Measurements from ENCODE around the gene GABRA4.

The GABRA4 gene

GRCh38 chr4:46956451-46956850, 36.9 kb downstream of the GABRA4 start:
- Mint-ChIP-seq H3K27me3 (ENCODE audit: low read depth, poor library complexity) (peaks cover 7% of the 10 kb centered on the region), H3K36me3 (ENCODE audit: low read depth) (no peaks in the 10 kb centered on the region), H3K9me3 (no peaks in the 10 kb centered on the region), H3K4me3 (no peak overlapping the region), H3K4me1 (no peaks in the 10 kb centered on the region), H3K27ac (no peak overlapping the region)
- no peak for TF ChIP-seq CTCF (IDR thresholded peaks at IDR 0.05)
- DNase-seq: no peak

GRCh38 chr4:46955601-46956000, 37.8 kb downstream of the GABRA4 start:
- H3K36me3 Mint-ChIP-seq (ENCODE audit: low read depth): no peaks in the 10 kb centered on the region
- no peak overlapping the region for H3K4me3 Mint-ChIP-seq
- no peak overlapping the region for H3K27ac Mint-ChIP-seq
- H3K27me3 Mint-ChIP-seq (ENCODE audit: low read depth, poor library complexity): peaks cover 7% of the 10 kb centered on the region
- no peaks in the 10 kb centered on the region for H3K4me1 Mint-ChIP-seq
- no peak for DNase-seq
- no peaks in the 10 kb centered on the region for H3K9me3 Mint-ChIP-seq
- TF ChIP-seq CTCF (IDR thresholded peaks at IDR 0.05): no peak

GRCh38 chr4:46954643-46955042, 38.7 kb downstream of the GABRA4 start:
- Mint-ChIP-seq H3K4me1 (no peaks in the 10 kb centered on the region), H3K9me3 (no peaks in the 10 kb centered on the region), H3K27me3 (ENCODE audit: low read depth, poor library complexity) (peaks cover 7% of the 10 kb centered on the region), H3K4me3 (no peak overlapping the region), H3K36me3 (ENCODE audit: low read depth) (no peaks in the 10 kb centered on the region), H3K27ac (no peak overlapping the region)
- TF ChIP-seq CTCF (IDR thresholded peaks at IDR 0.05): no peak
- no peak for DNase-seq

- no peaks in the 10 kb centered on the region for H3K9me3 Mint-ChIP-seq
- H3K4me1 Mint-ChIP-seq: no peaks in the 10 kb centered on the region
- H3K36me3 Mint-ChIP-seq (ENCODE audit: low read depth): no peaks in the 10 kb centered on the region
- no peak overlapping the region for H3K4me3 Mint-ChIP-seq
- DNase-seq: no peak
- H3K27ac Mint-ChIP-seq: no peak overlapping the region
- TF ChIP-seq CTCF (IDR thresholded peaks at IDR 0.05): no peak
- H3K27me3 Mint-ChIP-seq (ENCODE audit: low read depth, poor library complexity): peaks cover 7% of the 10 kb centered on the region
These were observed 39.8 kb downstream of the GABRA4 start for GRCh38 chr4:46953564-46953963.

- Mint-ChIP-seq H3K4me1 (no peaks in the 10 kb centered on the region), H3K27me3 (ENCODE audit: low read depth, poor library complexity) (peaks cover 7% of the 10 kb centered on the region), H3K4me3 (no peak overlapping the region), H3K36me3 (ENCODE audit: low read depth) (no peaks in the 10 kb centered on the region), H3K9me3 (no peaks in the 10 kb centered on the region), H3K27ac (no peak overlapping the region)
- no peak for TF ChIP-seq CTCF (IDR thresholded peaks at IDR 0.05)
- DNase-seq: no peak
These were observed 40.9 kb downstream of the GABRA4 start for GRCh38 chr4:46952451-46952850.

GRCh38 chr4:46950826-46951225, 42.6 kb downstream of the GABRA4 start:
- DNase-seq: no peak
- H3K36me3 Mint-ChIP-seq (ENCODE audit: low read depth): no peaks in the 10 kb centered on the region
- peaks cover 7% of the 10 kb centered on the region for H3K27me3 Mint-ChIP-seq (ENCODE audit: low read depth, poor library complexity)
- H3K9me3 Mint-ChIP-seq: no peaks in the 10 kb centered on the region
- TF ChIP-seq CTCF (IDR thresholded peaks at IDR 0.05): no peak
- H3K4me1 Mint-ChIP-seq: no peaks in the 10 kb centered on the region
- no peak overlapping the region for H3K4me3 Mint-ChIP-seq
- H3K27ac Mint-ChIP-seq: no peak overlapping the region

Data from nephron progenitor cell (in vitro differentiated cells).